ENCODE data around the gene DPH2. TPM values are rescaled to one million over a fixed set of nuclear protein-coding genes. Genes with fewer than 3 reads are reported as not detected.
A peak's percentile ranks its signal among the peaks of the same experiment; 100 is the strongest.

Gene DPH2
- total and polyA plus RNA-seq, 10 of the 15 experiments (the other 5 are each of a cell fraction or from before 2014, with no cell fraction given) = 13.1 to 82.9 (median 52.0) TPM

GRCh38 chr1:43969746-43970466 lies at the start of gene DPH2 (continued):
- TF ChIP-seq SIX5 (IDR thresholded peaks at IDR 0.05; ENCODE audit: low read depth, low read length, severe bottlenecking) (peak; percentile 93), E4F1 (IDR thresholded peaks at IDR 0.05; ENCODE audit: borderline replicate concordance, partially characterized antibody) (no peak), FOS (IDR thresholded peaks at IDR 0.05; ENCODE audit: borderline replicate concordance, extremely low read depth, insufficient read length) (peak; percentile 51), IRF4 (IDR thresholded peaks at IDR 0.05; ENCODE audit: low read depth, low read length) (no peak), CREM (IDR thresholded peaks at IDR 0.05; ENCODE audit: low read depth) (peak; percentile 85), MXI1 (IDR thresholded peaks at IDR 0.05; ENCODE audit: low read depth, low read length) (peak; percentile 99), HDGF (IDR thresholded peaks at IDR 0.05) (no peak; the same call in 1 of the 2 replicates), NFYB (IDR thresholded peaks at IDR 0.05; ENCODE audit: insufficient read depth, low read depth, low read length) (peak; percentile 91), PAX5 (IDR thresholded peaks at IDR 0.05; ENCODE audit: borderline replicate concordance, low read depth, low read length) (no peak), FOXK2 (IDR thresholded peaks at IDR 0.05) (no peak), CTCF (IDR thresholded peaks at IDR 0.05 in 2 of 3, conservative IDR thresholded peaks at IDR 0.05 in 1 of 3; ENCODE audit: control insufficient read depth in 2 of 3, extremely low read depth in 1 of 3, insufficient read depth in 1 of 3, low read depth in 3 of 3, low read length in 3 of 3) (peak in 2 of 3 experiments; percentile 10 to 15; a peak in 2 of 6 replicates), BCL11A (IDR thresholded peaks at IDR 0.05; ENCODE audit: low read depth, low read length) (no peak), EED (IDR thresholded peaks at IDR 0.05; ENCODE audit: low read depth) (no peak), RFX5 (IDR thresholded peaks at IDR 0.05; ENCODE audit: low read depth, low read length) (no peak), NR2F1 (conservative IDR thresholded peaks at IDR 0.05) (no peak), MYB (IDR thresholded peaks at IDR 0.05; ENCODE audit: borderline replicate concordance, low read depth, low read length) (no peak), CEBPB (IDR thresholded peaks at IDR 0.05; ENCODE audit: borderline replicate concordance in 1 of 2, low read depth in 2 of 2, low read length in 2 of 2) (no peak), ASH2L (IDR thresholded peaks at IDR 0.05; ENCODE audit: borderline replicate concordance, low read depth) (no peak), SUPT20H (IDR thresholded peaks at IDR 0.05; ENCODE audit: borderline replicate concordance, control insufficient read depth, low read depth, low read length) (no peak), ZNF217 (IDR thresholded peaks at IDR 0.05) (no peak), RBBP5 (conservative IDR thresholded peaks at IDR 0.05) (no peak), RELA (IDR thresholded peaks at IDR 0.05; ENCODE audit: borderline replicate concordance, partially characterized antibody) (no peak), SIN3A (IDR thresholded peaks at IDR 0.05; ENCODE audit: low read depth, low read length) (peak; percentile 94; the same call in 1 of the 2 replicates), HCFC1 (IDR thresholded peaks at IDR 0.05; ENCODE audit: low read length) (peak; percentile 92), SREBF2 (IDR thresholded peaks at IDR 0.05; ENCODE audit: low read length) (no peak; the same call in 1 of the 2 replicates), E2F4 (IDR thresholded peaks at IDR 0.05; ENCODE audit: low read depth, low read length) (no peak), STAT1 (conservative IDR thresholded peaks at IDR 0.05) (no peak), DPF2 (IDR thresholded peaks at IDR 0.05) (no peak)

Measured in GM12878 (cell line).